ENCODE measurements around the gene GNB5.
"Not testable (repeated sequence)": the region's sequence is repeated elsewhere in the genome, so short reads cannot be mapped to it uniquely, and the experiment has no call there.

GNB5 gene

GRCh38 chr15:52204657-52205056 is 13.5 kb upstream of the GNB5 start:
- no peak for DNase-seq

- DNase-seq: no peak
Measured at GRCh38 chr15:52200831-52201365, 9.7 kb upstream of the GNB5 start.

GRCh38 chr15:52199271-52199670 is 8.1 kb upstream of the GNB5 start:
- DNase-seq: no peak

GRCh38 chr15:52196891-52197290 is 5.7 kb upstream of the GNB5 start:
- no peak for DNase-seq

- no peak for DNase-seq
Measured at GRCh38 chr15:52193791-52194190, 2.6 kb upstream of the GNB5 start.

- no peak for DNase-seq
Measured at GRCh38 chr15:52193321-52193720, 2.1 kb upstream of the GNB5 start.

GRCh38 chr15:52186651-52187486 is 4.3 kb downstream of the GNB5 start:
- DNase-seq: no peak

- no peak for DNase-seq
Measured at GRCh38 chr15:52185151-52185561, 6.0 kb downstream of the GNB5 start.

- DNase-seq: no peak
Measured at GRCh38 chr15:52184721-52185120, 6.5 kb downstream of the GNB5 start.

GRCh38 chr15:52183562-52184173 is 7.5 kb downstream of the GNB5 start:
- no peak for DNase-seq

GRCh38 chr15:52181938-52182780 is 9.0 kb downstream of the GNB5 start:
- no peak for DNase-seq

GRCh38 chr15:52180851-52181450 is 10.2 kb downstream of the GNB5 start:
- no peak for DNase-seq

- DNase-seq: no peak
Measured at GRCh38 chr15:52180196-52180835, 10.9 kb downstream of the GNB5 start.

- no peak for DNase-seq
Measured at GRCh38 chr15:52179278-52180195, 11.7 kb downstream of the GNB5 start.

- no peak for DNase-seq
Measured at GRCh38 chr15:52178765-52179164, 12.4 kb downstream of the GNB5 start.

GRCh38 chr15:52172869-52173268 is 18.3 kb downstream of the GNB5 start:
- no peak for DNase-seq

- no peak for DNase-seq
Measured at GRCh38 chr15:52171807-52172206, 19.4 kb downstream of the GNB5 start.

GRCh38 chr15:52171386-52171785 is 19.8 kb downstream of the GNB5 start:
- no peak for DNase-seq

GRCh38 chr15:52170199-52170598 is 21.0 kb downstream of the GNB5 start:
- DNase-seq: not testable (repeated sequence)

- DNase-seq: not testable (repeated sequence)
Measured at GRCh38 chr15:52165494-52166131, 25.6 kb downstream of the GNB5 start.

Measured in SIG-M5 (cell line).